AG09309 (cell line): ENCODE measurements around the gene OR10J4.

Source experiments
- DNase-seq: peaks from one replicate; pipeline ENCODE4 v3.0.0-alpha.2; 2010; ENCODE audit warnings: low read depth
- H3K4me3 ChIP-seq: 2 replicates; pipeline ENCODE4 v1.5.1; 2011; ENCODE audit warnings: mild to moderate bottlenecking, low read depth, low read length, moderate library complexity; ENCODE audit not compliant: control insufficient read depth
- CTCF ChIP-seq: IDR thresholded peaks from 2 replicates; pipeline ENCODE4 v1.5.1; 2011; ENCODE audit warnings: mild to moderate bottlenecking, low read depth, low read length, inconsistent platforms; ENCODE audit not compliant: insufficient read depth, control insufficient read depth; ENCODE audit errors: missing control alignments

The OR10J4 gene

GRCh38 chr1:159473335-159473734 lies 41.3 kb downstream of the OR10J4 start:
- no peak for DNase-seq
- H3K4me3 ChIP-seq, result no peak overlapping the region
- no peak for TF ChIP-seq CTCF

- no peak for DNase-seq
- no peak for TF ChIP-seq CTCF
- no peak overlapping the region for H3K4me3 ChIP-seq
These were observed 42.9 kb downstream of the OR10J4 start for GRCh38 chr1:159474926-159475325.
